ENCODE data around the gene PIK3AP1.
"Not testable (repeated sequence)": the region's sequence is repeated elsewhere in the genome, so short reads cannot be mapped to it uniquely, and the experiment has no call there.

Gene PIK3AP1

GRCh38 chr10:96703358-96703757 is 17.0 kb downstream of the PIK3AP1 start:
- no peak overlapping the region for H3K4me3 ChIP-seq (ENCODE audit: low read length)
- TF ChIP-seq CTCF (conservative IDR thresholded peaks at IDR 0.05; ENCODE audit: low read depth, low read length): no peak
- DNase-seq (ENCODE audit: low read depth): no peak

- no peak for DNase-seq (ENCODE audit: low read depth)
- TF ChIP-seq CTCF (conservative IDR thresholded peaks at IDR 0.05; ENCODE audit: low read depth, low read length): no peak
- no peak overlapping the region for H3K4me3 ChIP-seq (ENCODE audit: low read length)
These were observed 19.0 kb downstream of the PIK3AP1 start for GRCh38 chr10:96701265-96701664.

- no peak for DNase-seq (ENCODE audit: low read depth)
These were observed 19.8 kb downstream of the PIK3AP1 start for GRCh38 chr10:96700374-96701099.

GRCh38 chr10:96699613-96700012 is 20.7 kb downstream of the PIK3AP1 start:
- TF ChIP-seq CTCF (conservative IDR thresholded peaks at IDR 0.05; ENCODE audit: low read depth, low read length): no peak
- no peak for DNase-seq (ENCODE audit: low read depth)
- no peak overlapping the region for H3K4me3 ChIP-seq (ENCODE audit: low read length)

More at GRCh38 chr10:96700374-96701099, 19.8 kb downstream of the PIK3AP1 start:
- no peak for TF ChIP-seq CTCF (conservative IDR thresholded peaks at IDR 0.05; ENCODE audit: low read depth, low read length)
- no peak overlapping the region for H3K4me3 ChIP-seq (ENCODE audit: low read length)

GRCh38 chr10:96698305-96698704 is 22.0 kb downstream of the PIK3AP1 start:
- not testable (repeated sequence) for H3K4me3 ChIP-seq (ENCODE audit: low read length); DNase-seq (ENCODE audit: low read depth)

GRCh38 chr10:96697438-96697837 is 22.9 kb downstream of the PIK3AP1 start:
- no peak for DNase-seq (ENCODE audit: low read depth)
- TF ChIP-seq CTCF (conservative IDR thresholded peaks at IDR 0.05; ENCODE audit: low read depth, low read length): no peak
- no peak overlapping the region for H3K4me3 ChIP-seq (ENCODE audit: low read length)

- no peak for DNase-seq (ENCODE audit: low read depth)
- H3K4me3 ChIP-seq (ENCODE audit: low read length): no peak overlapping the region
- TF ChIP-seq CTCF (conservative IDR thresholded peaks at IDR 0.05; ENCODE audit: low read depth, low read length): no peak
These were observed 23.4 kb downstream of the PIK3AP1 start for GRCh38 chr10:96696845-96697425.
